Measurements from ENCODE around the gene CFAP99.

The CFAP99 gene

GRCh38 chr4:2397596-2398379, 21.0 kb upstream of the CFAP99 start:
- H3K9ac ChIP-seq (ENCODE audit: low read depth, low read length, poor library complexity, severe bottlenecking): no peak overlapping the region
- TF ChIP-seq EZH2phosphoT487 (IDR thresholded peaks at IDR 0.05; ENCODE audit: borderline replicate concordance) (no peak), CTCF (conservative IDR thresholded peaks at IDR 0.05; ENCODE audit: low read length) (no peak)
- no peak overlapping the region for H3K4me3 ChIP-seq (ENCODE audit: low read length, poor library complexity, severe bottlenecking)
- no peaks in the 10 kb centered on the region for H4K20me1 ChIP-seq (ENCODE audit: insufficient read depth, low read length, poor library complexity, severe bottlenecking)
- no peaks in the 10 kb centered on the region for H3K9me2 ChIP-seq (replicated peaks; ENCODE audit: low read depth, low read length)
- H3F3A ChIP-seq (ENCODE audit: low read depth): no peaks in the 10 kb centered on the region
- H3K4me2 ChIP-seq (ENCODE audit: low read depth, low read length, poor library complexity, severe bottlenecking): no peak overlapping the region
- H3K79me2 ChIP-seq (ENCODE audit: insufficient read depth, low read length): no peaks in the 10 kb centered on the region
- no peaks in the 10 kb centered on the region for H3K9me3 ChIP-seq (ENCODE audit: insufficient read depth, low read depth, low read length)
- H3K36me3 ChIP-seq (ENCODE audit: insufficient read depth, low read length): no peaks in the 10 kb centered on the region
- no peak overlapping the region for H2AFZ ChIP-seq (ENCODE audit: low read length)
- no peaks in the 10 kb centered on the region for H3K27me3 ChIP-seq (ENCODE audit: insufficient read depth, low read length, poor library complexity, severe bottlenecking)
- no peaks in the 10 kb centered on the region for H3K4me1 ChIP-seq (ENCODE audit: insufficient read depth, low read length, poor library complexity, severe bottlenecking)

GRCh38 chr4:2399216-2399615, 19.5 kb upstream of the CFAP99 start:
- H3K4me3 ChIP-seq (ENCODE audit: low read length, poor library complexity, severe bottlenecking): no peak overlapping the region
- H3K9me3 ChIP-seq (ENCODE audit: insufficient read depth, low read depth, low read length): no peaks in the 10 kb centered on the region
- no peaks in the 10 kb centered on the region for H3F3A ChIP-seq (ENCODE audit: low read depth)
- H3K36me3 ChIP-seq (ENCODE audit: insufficient read depth, low read length): no peaks in the 10 kb centered on the region
- H2AFZ ChIP-seq (ENCODE audit: low read length): no peak overlapping the region
- H3K27me3 ChIP-seq (ENCODE audit: insufficient read depth, low read length, poor library complexity, severe bottlenecking): no peaks in the 10 kb centered on the region
- H3K79me2 ChIP-seq (ENCODE audit: insufficient read depth, low read length): no peaks in the 10 kb centered on the region
- no peak for TF ChIP-seq CTCF (conservative IDR thresholded peaks at IDR 0.05; ENCODE audit: low read length)
- TF ChIP-seq EZH2phosphoT487 (IDR thresholded peaks at IDR 0.05; ENCODE audit: borderline replicate concordance): no peak
- no peaks in the 10 kb centered on the region for H3K9me2 ChIP-seq (replicated peaks; ENCODE audit: low read depth, low read length)
- no peaks in the 10 kb centered on the region for H3K4me1 ChIP-seq (ENCODE audit: insufficient read depth, low read length, poor library complexity, severe bottlenecking)
- H3K9ac ChIP-seq (ENCODE audit: low read depth, low read length, poor library complexity, severe bottlenecking): no peak overlapping the region
- no peak overlapping the region for H3K4me2 ChIP-seq (ENCODE audit: low read depth, low read length, poor library complexity, severe bottlenecking)
- no peaks in the 10 kb centered on the region for H4K20me1 ChIP-seq (ENCODE audit: insufficient read depth, low read length, poor library complexity, severe bottlenecking)

GRCh38 chr4:2399631-2400190, 19.0 kb upstream of the CFAP99 start:
- TF ChIP-seq EZH2phosphoT487 (IDR thresholded peaks at IDR 0.05; ENCODE audit: borderline replicate concordance): no peak
- no peak for TF ChIP-seq CTCF (conservative IDR thresholded peaks at IDR 0.05; ENCODE audit: low read length)
- Histone ChIP-seq H3K27me3 (ENCODE audit: insufficient read depth, low read length, poor library complexity, severe bottlenecking) (no peaks in the 10 kb centered on the region), H3K4me3 (ENCODE audit: low read length, poor library complexity, severe bottlenecking) (no peak overlapping the region), H4K20me1 (ENCODE audit: insufficient read depth, low read length, poor library complexity, severe bottlenecking) (no peaks in the 10 kb centered on the region), H3K4me1 (ENCODE audit: insufficient read depth, low read length, poor library complexity, severe bottlenecking) (no peaks in the 10 kb centered on the region), H3F3A (ENCODE audit: low read depth) (no peaks in the 10 kb centered on the region), H2AFZ (ENCODE audit: low read length) (no peak overlapping the region), H3K9ac (ENCODE audit: low read depth, low read length, poor library complexity, severe bottlenecking) (no peak overlapping the region), H3K9me2 (replicated peaks; ENCODE audit: low read depth, low read length) (no peaks in the 10 kb centered on the region), H3K9me3 (ENCODE audit: insufficient read depth, low read depth, low read length) (no peaks in the 10 kb centered on the region), H3K4me2 (ENCODE audit: low read depth, low read length, poor library complexity, severe bottlenecking) (no peak overlapping the region), H3K79me2 (ENCODE audit: insufficient read depth, low read length) (no peaks in the 10 kb centered on the region), H3K36me3 (ENCODE audit: insufficient read depth, low read length) (no peaks in the 10 kb centered on the region)
